Cortex of kidney (tissue), 1 donor: ENCODE measurements around the gene GPR31.

Source experiments
- DNase-seq: peaks from one replicate; lab custom pipeline; 2025; lab: John Stamatoyannopoulos, UW

Gene GPR31

DNA sequence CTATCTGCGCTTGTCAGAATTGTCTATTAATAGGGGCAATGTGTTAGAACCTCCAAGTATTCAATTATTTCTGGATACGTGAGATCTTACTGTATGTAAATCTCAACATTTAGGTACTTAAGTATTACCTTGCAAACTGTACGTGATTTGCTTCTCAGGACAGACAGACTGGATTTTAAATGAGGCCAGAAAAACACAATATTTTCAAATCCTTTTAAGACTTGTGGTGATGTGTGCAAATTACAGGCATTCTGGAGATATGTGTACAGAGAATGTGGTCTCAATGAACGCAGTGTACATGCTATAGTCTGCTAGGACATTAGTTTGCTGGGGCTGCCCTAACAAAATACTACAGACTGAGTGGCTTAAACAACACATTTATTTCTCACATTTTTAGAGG is 18.0 kb downstream of the GPR31 start:
- no peak for DNase-seq

GRCh38 chr6:167137881-167138280 is 19.9 kb downstream of the GPR31 start:
- no peak for DNase-seq

DNA sequence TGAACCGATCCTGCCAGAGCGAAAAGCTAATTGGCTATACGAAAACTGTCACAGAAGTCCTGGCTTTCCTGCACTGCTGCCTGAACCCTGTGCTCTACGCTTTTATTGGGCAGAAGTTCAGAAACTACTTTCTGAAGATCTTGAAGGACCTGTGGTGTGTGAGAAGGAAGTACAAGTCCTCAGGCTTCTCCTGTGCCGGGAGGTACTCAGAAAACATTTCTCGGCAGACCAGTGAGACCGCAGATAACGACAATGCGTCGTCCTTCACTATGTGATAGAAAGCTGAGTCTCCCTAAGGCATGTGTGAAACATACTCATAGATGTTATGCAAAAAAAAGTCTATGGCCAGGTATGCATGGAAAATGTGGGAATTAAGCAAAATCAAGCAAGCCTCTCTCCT is 20.7 kb downstream of the GPR31 start:
- DNase-seq = no peak

GRCh38 chr6:167136376-167136775 is 21.4 kb downstream of the GPR31 start:
- DNase-seq = no peak

GRCh38 chr6:167134448-167135328 is 23.1 kb downstream of the GPR31 start:
- no peak for DNase-seq

GRCh38 chr6:167130712-167131684 is 26.8 kb downstream of the GPR31 start:
- no peak for DNase-seq

GRCh38 chr6:167130008-167130677 is 27.6 kb downstream of the GPR31 start:
- no peak for DNase-seq

- DNase-seq = no peak
Observed at GRCh38 chr6:167129562-167129961, 28.2 kb downstream of the GPR31 start.

DNA sequence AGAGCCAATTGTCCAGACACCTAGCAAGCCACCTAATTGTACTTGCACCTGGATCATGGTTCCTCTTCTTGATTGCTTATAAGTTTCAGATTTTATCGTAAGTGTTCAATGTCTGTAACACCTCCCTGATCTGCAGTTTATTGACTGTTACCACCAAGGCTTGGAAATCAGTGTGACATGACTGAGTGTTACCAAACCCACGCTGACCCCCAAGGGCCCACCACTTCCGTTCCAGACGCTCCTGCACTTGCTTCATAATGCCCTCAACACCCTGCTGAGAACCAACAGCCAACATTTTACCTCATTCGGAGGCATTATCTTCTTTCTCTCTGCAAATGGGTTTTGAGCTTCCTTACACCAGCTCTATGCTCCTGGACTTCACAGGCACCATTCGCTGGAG is 28.6 kb downstream of the GPR31 start:
- no peak for DNase-seq

DNA sequence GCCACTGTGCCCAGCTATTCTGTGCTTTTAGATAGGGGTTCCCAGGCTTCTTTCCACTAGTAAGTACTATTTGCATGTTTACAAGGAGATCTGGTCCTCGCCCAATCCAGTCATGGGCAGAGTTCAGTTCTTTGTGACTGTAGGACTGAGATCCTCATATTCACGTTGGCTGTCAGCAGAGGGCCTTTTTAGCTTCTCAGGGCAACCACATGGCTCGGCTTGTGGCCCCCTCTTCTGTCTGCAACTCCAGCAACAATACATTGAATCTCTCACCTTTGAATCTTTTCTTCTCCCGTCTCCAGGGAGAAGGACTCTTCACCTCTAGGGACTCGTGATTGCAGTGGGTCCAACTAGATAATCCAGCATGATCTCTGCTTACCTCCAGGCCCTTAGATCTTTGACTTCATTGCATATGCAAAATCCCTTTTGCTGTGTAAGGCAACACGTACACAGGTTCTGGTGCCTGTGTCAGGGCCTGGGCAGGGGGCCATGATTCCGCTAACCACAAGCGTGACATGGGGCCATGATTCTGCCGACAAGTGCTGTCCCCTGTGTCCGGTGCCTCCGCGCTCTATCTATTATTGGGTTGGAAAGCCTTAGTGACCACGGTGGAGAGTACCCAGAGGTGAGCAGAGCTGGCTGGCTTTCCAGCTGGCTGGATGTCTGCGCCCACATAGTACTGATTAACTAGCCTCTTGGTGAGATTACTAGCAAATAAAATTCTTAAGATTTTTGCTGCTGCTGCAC is 29.8 kb downstream of the GPR31 start:
- DNase-seq = no peak

DNA sequence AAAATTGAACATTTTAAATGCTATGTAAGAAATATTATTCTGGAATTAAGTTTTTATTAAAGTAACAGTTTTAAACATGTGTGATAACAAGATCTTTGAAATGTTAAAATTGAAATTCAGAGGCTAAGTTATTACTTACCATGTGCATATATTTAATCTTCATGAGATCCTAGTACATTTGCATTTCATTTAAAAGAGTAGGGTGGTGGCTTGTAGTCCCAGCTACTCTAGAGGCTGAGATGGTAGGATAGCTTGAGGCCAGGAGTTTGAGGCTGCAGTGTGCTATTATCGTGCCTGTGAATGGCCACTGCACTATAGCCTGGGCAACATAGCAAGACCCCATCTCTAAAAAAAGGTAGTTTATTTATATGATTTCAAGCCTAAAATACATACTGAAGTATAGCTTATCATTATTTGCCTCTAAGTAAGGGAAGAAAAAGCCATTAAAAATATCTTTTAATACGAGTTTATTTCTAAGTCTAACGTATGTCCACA is 31.9 kb downstream of the GPR31 start:
- no peak for DNase-seq

DNA sequence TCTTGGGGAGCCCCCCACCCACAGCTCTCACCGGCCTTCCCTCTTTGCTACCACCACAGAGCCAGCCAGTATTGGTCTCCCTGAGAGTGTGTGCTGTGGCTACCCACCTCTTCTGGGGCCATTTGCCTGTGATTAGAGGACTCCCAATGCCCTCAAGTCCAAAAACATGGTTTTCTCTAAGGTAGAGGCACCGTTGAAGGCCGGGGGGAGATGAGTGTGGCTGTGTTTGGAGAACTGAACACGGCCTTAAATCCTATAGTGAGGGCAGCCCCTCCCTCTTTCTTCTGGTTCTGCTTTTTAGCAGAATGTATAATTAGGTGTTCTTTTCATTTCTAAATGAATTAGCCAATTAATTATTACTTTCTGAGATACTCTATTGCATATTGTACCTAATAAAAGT is 32.4 kb downstream of the GPR31 start:
- DNase-seq = no peak

DNA sequence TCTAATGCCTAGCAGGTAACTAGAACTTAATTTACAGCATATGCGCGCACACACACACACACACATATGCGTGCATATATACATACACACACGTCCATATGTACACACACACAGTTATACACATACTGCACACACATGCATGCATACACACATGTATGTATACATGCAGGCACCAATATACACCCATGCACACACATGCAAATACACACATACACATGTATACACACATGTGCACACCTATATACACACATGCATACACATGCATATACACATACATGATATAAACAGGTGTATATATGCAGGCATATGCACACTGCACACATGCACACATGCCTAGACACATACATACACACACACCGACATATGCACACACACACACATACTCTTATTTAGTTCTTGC is 33.0 kb downstream of the GPR31 start:
- DNase-seq = no peak

DNA sequence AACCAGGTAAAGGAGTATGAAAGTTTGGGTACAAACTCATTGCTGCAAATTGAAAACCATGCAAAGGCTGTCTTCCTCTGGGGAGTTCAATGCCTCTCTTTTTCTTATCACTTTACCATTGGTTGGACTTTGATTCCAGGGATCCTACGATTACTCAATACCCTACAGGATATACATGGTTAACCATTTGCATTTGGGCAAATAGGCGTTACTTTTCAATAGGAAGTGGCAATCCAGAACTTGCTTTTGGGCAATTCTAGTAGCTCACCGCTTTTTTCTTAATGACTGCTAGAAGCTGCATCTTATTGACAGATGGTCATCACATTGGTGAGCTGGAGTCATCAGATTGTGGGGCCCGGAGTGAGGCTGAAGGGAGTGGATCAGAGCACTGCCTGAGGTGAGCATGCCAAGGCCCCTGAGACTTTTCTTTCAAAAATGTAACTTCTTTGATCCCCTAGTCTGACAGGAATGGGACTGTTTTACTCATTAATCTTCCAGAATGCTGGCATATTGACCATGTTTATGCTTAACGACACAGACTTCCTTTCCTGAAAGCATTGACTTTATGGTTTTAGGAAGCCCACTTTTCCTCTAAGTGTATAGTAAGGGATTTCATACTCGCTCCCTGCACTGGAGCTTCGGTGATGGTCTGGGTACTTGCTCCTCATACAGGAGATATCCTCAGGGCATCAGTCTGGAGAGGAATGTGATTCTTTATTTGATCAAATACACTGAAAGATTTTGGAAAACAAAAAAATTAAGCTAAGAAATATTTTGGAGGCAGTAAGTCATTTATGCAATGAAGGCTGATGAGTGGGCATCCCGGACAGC is 34.7 kb downstream of the GPR31 start, which contains the start of gene CCR6:
Gene CCR6, plus strand, starts transcription at position 270 of the 831 bp plus-strand sequence. CDS start 13,039 bp downstream, outside the sequence.
- DNase-seq = no peak

DNA sequence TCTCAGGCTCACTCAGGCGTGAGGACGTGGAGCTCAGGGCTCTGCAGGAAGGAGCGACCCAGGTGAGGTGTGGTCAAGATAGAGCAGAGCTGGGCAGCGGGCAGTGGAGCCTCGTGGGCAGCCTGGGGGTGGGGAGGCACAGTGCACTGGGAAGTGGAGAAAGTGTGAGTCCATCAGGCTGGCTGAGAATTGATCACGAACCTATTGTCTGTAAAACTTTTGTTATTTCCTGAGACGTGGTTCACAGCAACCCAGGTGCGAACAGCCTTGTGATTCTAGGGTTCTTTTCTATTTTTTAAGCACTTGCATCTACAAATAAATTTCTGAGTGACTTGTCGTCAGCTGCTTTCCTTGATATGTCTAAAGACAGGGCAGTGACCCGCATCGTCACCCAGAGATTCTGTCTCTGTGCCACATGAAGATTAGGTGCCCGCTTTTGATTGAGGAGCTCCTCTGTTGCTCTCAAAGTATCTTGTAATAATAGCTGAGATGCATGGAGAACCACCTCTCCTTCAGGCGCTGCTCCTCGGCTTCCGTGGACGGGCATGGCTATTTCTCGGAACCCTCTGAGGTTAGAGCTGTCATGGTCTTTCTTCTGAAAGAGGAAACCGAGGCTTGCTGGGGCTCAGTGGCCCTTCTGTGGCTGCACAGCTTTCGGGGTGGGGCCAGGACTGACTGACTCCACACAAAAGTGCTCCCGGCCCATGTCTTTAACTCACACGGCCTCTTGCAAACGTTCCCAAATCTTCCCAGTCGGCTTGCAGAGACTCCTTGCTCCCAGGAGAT is 35.5 kb downstream of the GPR31 start:
- DNase-seq = no peak

GRCh38 chr6:167121335-167121841 is 36.4 kb downstream of the GPR31 start:
- DNase-seq = no peak

DNA sequence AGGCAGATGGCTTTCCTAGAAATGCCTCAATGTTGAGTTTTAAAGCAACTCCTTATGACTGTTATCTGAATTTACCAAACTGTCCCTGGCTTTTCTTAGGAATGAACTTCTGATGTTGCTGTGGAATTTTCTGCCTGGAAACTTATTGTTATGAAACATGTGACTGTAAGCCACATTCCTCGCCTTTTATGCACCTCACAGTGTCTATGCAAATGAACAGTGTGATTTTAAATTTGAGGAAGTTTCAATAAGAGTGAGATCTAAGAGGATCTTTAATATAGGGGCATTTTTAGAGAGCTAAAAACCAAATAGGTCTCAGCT is 37.2 kb downstream of the GPR31 start:
- DNase-seq = no peak

DNA sequence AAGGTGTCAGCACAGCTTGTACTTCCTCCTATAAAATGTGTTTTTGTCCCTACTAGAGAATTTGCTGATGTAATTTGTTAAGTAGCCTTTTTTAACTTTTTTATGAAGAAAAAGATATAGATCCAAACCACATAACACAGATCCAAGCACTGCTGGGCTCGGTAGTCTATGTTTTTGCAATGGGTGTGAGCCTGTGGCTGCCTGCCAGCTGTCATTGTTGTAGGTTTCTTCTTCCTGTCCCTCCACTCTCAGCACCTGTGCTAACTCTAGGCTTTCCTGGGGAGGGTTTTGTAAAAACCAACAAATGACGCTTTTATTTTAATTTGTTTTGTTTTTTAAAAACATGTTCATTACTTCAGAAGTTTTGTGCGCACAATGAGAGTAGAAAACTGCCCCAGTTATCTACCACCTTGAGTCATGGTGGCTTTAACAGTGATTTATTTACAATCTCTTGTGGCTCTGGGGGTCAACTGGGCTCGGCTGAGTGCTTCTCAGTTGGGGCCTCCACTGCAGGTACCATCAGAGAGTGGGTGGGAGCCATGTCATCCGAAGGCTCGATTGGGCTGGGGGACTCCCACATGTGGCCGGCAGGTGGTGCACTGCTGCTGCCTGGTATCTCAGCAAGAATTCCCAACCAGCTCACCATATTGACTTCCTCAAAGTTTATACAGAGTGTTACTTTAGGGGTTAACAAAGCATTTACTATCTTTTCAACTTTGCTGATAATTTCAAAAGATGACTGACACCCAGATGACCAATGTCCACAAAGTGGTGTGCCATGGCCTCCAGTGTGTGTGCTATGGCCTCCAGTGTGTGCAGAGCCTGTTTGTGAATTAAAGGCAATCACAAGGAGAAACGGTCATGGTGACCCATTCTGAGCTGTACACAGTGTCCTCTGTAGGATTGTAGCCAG is 37.9 kb downstream of the GPR31 start:
- no peak for DNase-seq
